Measurements from ENCODE around the gene IRF1.

The IRF1 gene

DNA sequence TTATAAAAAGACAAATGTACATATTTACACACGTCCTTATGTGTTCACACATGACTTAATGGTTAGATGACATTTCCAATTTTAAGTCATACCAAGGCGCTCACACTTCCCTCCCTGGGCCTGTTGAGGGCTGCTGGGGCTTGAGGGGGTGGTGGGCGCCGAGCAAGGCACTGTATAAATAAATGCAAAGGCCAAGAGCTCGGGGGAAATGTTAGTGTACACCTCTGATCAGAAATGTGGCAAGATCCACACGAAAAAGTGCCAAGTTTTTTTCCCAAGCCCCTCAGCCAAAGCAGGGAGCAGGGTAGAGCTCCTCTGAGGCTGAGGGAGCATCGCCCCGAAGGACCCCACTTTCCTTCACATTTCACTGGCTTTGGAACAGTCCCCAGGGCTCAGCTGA, 7.5 kb downstream of the IRF1 start:
- no peak for DNase-seq
- no peaks in the 10 kb centered on the region for H3K36me3 Mint-ChIP-seq (ENCODE audit: low read depth)
- no peak overlapping the region for H3K27ac Mint-ChIP-seq
- H3K4me1 Mint-ChIP-seq: peaks cover 10% of the 10 kb centered on the region
- H3K9me3 Mint-ChIP-seq: no peaks in the 10 kb centered on the region
- peaks cover 12% of the 10 kb centered on the region for H3K27me3 Mint-ChIP-seq (ENCODE audit: low read depth, poor library complexity)
- no peak overlapping the region for H3K4me3 Mint-ChIP-seq
- TF ChIP-seq, protein P1, sequence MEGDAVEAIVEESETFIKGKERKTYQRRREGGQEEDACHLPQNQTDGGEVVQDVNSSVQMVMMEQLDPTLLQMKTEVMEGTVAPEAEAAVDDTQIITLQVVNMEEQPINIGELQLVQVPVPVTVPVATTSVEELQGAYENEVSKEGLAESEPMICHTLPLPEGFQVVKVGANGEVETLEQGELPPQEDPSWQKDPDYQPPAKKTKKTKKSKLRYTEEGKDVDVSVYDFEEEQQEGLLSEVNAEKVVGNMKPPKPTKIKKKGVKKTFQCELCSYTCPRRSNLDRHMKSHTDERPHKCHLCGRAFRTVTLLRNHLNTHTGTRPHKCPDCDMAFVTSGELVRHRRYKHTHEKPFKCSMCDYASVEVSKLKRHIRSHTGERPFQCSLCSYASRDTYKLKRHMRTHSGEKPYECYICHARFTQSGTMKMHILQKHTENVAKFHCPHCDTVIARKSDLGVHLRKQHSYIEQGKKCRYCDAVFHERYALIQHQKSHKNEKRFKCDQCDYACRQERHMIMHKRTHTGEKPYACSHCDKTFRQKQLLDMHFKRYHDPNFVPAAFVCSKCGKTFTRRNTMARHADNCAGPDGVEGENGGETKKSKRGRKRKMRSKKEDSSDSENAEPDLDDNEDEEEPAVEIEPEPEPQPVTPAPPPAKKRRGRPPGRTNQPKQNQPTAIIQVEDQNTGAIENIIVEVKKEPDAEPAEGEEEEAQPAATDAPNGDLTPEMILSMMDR (IDR thresholded peaks at IDR 0.05): no peak

DNA sequence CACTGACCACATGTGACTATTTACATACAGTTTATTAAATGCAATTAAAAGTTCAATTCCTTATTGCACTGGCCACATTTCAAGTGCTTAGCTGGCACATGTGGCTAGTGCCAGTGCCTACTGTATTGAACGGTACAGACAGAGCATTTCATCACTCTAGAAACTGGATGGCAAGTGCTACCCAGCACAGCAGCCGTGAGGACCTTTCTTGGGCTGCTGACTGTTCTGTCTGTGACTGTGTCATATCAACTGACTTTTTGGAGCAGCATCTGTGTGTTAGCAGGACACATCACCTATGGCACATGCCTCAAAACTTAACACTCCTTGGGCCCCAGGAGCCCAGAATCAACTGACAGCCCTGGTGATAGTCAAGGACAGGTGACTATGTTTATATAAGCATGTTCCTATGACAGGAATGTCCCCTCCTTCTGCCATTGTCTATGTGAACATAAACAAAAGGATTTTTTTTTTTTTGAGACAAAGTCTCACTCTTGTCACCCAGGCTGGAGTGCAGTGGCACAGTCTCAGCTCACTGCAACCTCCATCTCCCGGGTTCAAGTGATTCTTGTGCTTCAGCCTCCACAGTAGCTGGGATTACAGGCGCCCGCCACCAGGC, 8.9 kb downstream of the IRF1 start:
- no peaks in the 10 kb centered on the region for H3K36me3 Mint-ChIP-seq (ENCODE audit: low read depth)

DNA sequence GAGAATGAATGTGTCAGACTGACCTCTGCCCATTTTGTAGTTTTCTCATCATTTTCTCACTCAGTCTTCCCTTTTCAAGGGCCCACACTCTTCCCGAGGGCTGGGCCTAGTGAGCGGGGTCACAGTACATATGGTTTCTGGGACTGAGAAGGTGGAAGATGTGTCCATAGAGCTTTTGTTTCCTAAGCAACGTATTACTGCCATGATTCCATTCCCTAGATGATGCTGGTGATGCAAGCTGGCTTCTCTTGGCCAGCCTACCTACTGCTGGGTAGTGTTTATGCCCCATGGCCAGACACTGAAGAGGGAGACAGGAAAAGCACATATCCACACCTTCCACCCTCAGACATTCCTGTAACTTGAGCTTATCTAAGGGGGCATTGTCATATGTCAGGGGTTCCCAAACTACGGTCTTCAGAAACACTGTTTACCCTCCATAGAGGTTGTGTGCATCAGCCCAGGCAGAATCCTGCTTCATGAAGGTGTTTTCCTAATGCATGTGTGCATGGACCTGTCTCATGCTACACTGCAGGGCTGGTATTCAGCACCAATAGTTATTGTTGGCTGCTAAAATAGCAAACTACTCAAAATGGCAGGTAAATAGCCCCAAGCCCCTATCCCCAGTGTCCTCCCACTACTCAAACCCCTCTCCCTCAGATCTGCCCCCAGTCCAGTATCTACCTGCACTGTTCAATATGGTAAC, 9.5 kb downstream of the IRF1 start:
- H3K27me3 Mint-ChIP-seq (ENCODE audit: low read depth, poor library complexity): peaks cover 6% of the 10 kb centered on the region
- DNase-seq: no peak
- no peak overlapping the region for H3K4me3 Mint-ChIP-seq
- H3K36me3 Mint-ChIP-seq (ENCODE audit: low read depth): no peaks in the 10 kb centered on the region
- H3K9me3 Mint-ChIP-seq: no peaks in the 10 kb centered on the region
- H3K27ac Mint-ChIP-seq: no peak overlapping the region
- peaks cover 11% of the 10 kb centered on the region for H3K4me1 Mint-ChIP-seq
- TF ChIP-seq, protein P1 (IDR thresholded peaks at IDR 0.05): no peak

More for the DNA sequence above, 8.9 kb downstream of the IRF1 start:
- peaks cover 6% of the 10 kb centered on the region for H3K27me3 Mint-ChIP-seq (ENCODE audit: low read depth, poor library complexity)
- peaks cover 10% of the 10 kb centered on the region for H3K4me1 Mint-ChIP-seq
- TF ChIP-seq, protein P1 (IDR thresholded peaks at IDR 0.05): no peak
- no peak for DNase-seq
- no peak overlapping the region for H3K27ac Mint-ChIP-seq
- H3K9me3 Mint-ChIP-seq: no peaks in the 10 kb centered on the region
- no peak overlapping the region for H3K4me3 Mint-ChIP-seq

DNA sequence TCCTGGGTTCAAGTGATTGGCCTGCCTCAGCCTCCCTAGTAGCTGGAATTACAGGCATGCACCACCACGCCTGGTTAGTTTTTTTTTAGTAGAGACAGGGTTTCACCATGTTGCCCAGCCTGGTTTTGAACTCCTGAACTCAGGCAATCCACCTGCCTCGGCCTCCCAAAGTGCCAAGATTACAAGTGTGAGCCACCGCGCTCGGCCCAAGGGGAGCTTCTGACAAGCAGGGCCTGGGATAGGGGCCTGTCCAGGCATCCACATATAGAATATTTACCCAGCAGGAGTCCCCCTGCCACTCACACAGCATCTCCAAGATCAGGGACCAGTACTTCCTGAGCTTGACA, 10.1 kb downstream of the IRF1 start:
- H3K9me3 Mint-ChIP-seq: no peaks in the 10 kb centered on the region
- TF ChIP-seq, protein P1 (IDR thresholded peaks at IDR 0.05): no peak
- DNase-seq: no peak
- H3K4me3 Mint-ChIP-seq: no peak overlapping the region
- H3K4me1 Mint-ChIP-seq: peaks cover 16% of the 10 kb centered on the region
- peaks cover 2% of the 10 kb centered on the region for H3K27me3 Mint-ChIP-seq (ENCODE audit: low read depth, poor library complexity)
- no peaks in the 10 kb centered on the region for H3K36me3 Mint-ChIP-seq (ENCODE audit: low read depth)
- no peak overlapping the region for H3K27ac Mint-ChIP-seq

DNA sequence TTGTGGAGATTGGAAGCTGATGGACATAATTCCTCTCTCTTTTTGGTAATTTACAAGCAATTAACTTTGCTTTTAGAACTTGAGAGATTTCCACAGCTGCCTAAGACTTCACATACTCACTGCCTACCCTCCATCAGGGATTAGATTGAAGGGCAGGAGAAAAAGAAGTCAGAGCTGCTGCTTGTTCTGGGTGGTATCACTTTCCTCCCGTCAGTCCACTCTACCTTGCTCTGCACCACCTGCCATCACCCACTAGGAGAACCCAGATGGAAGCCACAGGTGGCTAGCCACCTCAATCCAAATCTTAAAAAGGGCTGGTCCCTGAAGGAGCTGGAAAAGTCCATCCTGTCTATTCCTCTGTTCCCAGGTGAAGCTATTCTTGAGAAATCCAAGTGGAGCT, 10.5 kb downstream of the IRF1 start:
- Mint-ChIP-seq H3K9me3 (no peaks in the 10 kb centered on the region), H3K36me3 (ENCODE audit: low read depth) (no peaks in the 10 kb centered on the region), H3K4me3 (no peak overlapping the region), H3K27me3 (ENCODE audit: low read depth, poor library complexity) (peaks cover under 1% of the 10 kb centered on the region), H3K4me1 (peaks cover 21% of the 10 kb centered on the region), H3K27ac (no peak overlapping the region)
- TF ChIP-seq, protein P1 (IDR thresholded peaks at IDR 0.05): no peak
- no peak for DNase-seq
